ENCODE measurements around the gene OXLD1.
"Not testable (repeated sequence)": the region's sequence is repeated elsewhere in the genome, so short reads cannot be mapped to it uniquely, and the experiment has no call there.

The OXLD1 gene

DNA sequence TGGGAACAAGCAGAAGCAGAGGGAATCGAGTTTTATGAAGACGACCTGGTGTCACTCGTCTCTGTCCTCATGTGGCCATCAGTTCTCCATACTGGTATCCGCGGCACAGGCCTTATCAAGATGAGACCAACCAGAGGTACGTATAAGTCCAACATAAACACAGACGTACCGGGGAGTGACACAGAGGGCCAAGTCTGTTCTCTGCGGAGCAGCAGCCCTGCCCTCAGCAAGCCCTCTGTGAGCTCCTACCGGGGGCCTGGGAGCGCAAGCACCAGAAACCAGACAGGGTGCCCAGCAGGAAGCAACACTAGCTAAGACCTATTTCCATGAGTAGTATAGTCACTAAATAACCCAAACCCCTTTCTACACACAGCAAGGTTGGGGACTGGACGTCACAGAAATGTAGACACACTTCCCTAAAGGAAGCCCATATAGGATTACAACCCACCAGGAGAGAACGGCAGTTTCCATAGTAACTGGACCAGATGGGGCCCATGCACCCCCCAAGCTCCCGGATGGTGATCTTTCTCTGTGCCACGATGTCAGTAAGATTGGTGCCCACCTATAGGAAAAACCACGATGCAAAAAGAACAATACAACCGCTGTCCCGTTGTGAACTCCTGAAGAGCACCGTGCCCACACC is 16.3 kb upstream of the OXLD1 start:
- DNase-seq = no peak

DNA sequence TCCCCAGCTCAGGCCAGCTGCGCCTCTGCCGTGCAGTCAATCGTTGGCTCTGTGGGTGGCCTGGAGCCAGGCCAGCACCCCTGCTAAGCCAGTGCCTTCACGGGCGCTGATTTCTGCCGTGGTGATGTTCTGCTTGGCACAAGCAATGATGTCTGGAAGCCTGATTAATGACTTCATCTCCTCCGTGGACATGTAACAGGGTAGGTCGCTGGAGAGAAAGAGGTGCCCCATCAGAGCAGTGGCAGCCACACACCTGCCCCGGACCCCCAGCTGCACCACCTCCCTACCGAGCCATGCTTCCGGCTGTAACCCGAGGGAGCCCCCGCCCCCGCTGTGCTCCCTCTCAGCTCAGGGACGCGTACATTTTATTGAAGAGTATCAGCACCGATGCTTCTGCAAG is 15.3 kb upstream of the OXLD1 start:
- no peak for DNase-seq

DNA sequence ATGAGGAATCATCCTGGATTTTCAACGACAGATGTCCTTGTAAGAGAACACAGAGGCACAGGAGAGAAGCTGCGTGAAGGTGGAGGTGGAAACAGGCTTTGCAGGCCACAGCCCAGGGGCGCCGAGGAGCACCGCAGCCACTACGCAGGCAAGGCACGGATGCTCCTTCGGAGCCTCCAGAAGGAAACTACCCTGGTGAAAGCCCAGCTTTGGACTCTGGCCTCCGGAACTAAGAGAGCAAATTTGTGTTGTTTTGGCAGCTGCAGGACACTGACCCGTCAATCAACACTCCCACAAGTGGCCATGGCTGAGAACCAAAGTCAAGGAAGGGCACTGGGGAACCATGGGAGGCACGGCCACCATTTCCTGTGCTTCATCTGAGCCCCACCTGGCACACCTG is 13.7 kb upstream of the OXLD1 start:
- DNase-seq = no peak

DNA sequence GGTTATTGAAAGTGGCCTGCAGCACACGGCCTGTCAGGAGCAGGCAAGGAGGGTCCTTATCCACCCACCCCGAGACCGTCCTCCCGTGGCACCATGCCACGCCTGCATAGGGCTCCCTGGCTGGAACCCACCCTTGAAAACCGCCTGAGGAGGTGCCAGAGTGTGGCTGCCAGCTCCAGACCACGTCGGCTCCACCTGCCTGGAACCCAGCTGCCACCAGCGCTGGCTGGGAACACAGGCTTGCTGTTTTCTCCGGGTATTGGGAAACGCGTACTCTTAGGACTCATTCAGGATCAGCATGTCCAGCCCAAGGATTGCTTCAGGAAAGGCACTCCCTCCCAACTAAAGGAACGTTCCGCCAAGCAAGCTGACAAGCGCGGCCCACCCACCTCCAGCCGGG is 10.5 kb upstream of the OXLD1 start:
- no peak for DNase-seq

DNA sequence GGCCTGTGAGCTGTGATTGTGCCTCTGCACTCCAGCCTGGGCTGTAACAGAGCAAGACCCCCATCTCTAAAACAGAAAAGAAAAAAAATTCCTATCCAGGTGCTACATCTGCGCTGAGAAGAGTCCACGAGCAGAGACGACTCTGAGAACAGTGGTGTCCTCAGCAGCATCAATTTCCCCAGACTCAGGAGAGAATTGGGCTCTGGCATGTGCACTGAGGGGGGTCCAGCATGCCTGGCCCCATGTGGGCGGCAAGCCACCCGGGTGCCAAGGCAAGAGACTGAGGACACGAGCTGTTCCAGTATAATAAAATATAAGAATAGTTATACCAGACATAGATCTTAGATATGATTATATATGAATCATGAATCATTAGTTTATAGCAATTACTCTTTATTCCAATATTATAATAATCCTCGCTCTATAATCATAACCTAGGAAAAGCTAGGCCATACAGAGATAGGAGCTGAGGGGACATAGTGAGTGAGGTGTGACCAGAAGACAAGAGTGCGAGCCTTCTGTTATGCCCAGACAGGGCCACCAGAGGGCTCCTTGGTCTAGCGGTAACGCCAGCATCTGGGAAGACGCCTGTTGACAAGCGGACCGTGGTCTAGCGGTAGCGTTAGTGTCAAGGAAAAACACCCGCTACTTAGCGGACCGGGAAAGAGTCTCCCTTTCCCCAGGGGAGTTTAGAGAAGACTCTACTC is 9.3 kb upstream of the OXLD1 start:
- DNase-seq = not testable (repeated sequence)

DNA sequence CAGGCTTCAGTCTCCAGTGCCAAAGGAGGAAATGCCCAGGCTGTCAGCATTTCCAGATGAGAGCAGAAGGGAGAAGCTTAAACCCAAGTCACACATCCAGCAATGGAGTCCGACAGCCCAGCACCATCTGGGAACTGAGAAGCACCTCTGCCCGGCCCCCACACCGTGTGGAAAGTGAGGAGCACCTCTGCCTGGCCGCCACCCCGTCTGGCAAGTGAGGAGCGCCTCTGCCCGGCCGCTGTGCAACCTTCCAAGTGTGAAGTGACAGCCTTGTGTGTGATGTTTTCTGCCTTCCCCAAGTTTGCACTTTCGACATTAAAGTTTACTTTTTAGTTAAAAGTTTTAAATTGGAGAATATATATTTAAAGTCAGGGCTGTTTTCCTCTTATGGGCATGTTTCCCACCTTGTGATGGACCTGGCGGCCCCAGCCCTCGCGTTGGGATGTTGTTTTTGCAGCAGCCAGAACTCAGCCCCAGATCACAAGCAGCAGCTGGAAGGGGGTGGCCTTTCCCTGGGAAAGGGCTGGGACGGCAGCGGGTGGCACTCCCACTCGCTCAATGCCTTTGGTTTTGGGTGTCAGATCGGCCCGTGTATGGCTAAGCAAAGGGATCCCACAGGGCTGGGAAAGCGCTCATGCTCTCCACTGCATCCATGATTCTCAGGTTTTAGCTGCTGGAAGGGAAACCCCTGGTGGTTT is 7.3 kb upstream of the OXLD1 start:
- DNase-seq = no peak

DNA sequence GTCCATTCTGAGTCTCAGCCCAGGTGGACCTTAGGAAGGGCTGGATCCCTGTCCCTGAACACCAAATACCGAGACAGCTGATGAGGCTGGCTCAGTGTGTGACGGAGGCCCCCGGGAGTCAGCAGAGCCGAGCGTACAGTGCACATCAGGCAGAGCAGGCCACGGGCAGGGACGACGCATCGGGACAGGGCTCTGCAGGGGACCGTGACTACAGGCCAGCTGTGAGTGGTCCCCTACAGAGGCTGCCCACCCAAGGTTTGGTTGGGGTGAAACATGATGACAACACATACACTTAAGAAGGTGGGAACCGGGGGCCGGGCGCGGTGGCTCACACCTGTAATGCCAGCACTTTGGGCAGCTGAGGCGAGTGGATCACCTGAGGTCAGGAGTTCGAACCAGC is 6.5 kb upstream of the OXLD1 start:
- no peak for DNase-seq

DNA sequence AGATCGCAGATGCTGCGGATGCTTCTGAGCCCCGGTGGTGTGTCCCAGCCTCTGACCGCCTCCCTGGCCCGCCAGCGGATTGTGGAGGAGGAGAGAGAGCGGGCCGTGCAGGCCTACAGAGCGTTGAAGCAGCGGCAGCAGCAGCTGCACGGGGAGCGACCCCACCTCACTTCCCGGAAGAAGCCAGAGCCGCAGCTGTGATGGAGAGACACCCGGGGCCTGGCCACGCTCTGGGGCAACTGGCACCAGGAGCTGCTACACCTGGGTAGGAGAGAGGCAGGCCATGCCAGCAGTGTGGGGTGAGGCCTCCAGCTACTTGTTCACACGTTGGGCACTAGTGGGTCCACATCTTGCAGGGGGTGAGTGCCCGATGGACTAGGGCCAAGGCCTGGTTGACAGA is 6.1 kb upstream of the OXLD1 start:
- DNase-seq = no peak

DNA sequence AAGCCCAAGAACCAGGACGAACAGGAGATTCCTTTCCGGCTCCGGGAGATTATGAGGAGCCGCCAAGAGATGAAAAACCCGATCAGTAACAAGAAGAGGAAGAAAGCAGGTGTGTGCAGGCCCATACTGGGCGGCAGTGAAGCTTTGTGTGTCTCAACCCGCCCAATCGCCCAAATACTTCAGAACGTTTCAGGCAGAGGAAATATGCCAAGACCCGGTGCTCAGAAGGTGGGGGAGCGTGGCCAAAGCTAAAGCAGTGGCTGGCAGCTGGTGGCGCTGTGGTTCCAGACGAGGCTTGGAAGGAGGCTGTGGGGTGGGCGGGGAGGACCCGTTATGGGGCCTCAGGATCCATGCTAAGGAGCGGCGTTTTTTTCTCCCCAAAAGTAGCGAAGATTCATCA is 1.3 kb upstream of the OXLD1 start:
- no peak for DNase-seq

DNA sequence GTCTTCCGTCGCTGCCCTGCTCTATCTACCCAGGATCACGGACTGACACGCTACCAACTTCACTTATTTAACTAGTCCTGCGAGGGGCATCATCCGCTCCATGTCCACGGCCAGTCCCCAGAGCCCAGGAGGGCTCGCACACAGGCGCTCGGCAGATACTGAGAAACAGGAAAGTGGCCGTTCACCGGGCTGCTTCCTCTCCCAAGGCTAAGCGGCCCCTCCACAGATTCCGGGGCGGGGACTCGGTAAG is 388 bp downstream of the OXLD1 start:
- no peak for DNase-seq

DNA sequence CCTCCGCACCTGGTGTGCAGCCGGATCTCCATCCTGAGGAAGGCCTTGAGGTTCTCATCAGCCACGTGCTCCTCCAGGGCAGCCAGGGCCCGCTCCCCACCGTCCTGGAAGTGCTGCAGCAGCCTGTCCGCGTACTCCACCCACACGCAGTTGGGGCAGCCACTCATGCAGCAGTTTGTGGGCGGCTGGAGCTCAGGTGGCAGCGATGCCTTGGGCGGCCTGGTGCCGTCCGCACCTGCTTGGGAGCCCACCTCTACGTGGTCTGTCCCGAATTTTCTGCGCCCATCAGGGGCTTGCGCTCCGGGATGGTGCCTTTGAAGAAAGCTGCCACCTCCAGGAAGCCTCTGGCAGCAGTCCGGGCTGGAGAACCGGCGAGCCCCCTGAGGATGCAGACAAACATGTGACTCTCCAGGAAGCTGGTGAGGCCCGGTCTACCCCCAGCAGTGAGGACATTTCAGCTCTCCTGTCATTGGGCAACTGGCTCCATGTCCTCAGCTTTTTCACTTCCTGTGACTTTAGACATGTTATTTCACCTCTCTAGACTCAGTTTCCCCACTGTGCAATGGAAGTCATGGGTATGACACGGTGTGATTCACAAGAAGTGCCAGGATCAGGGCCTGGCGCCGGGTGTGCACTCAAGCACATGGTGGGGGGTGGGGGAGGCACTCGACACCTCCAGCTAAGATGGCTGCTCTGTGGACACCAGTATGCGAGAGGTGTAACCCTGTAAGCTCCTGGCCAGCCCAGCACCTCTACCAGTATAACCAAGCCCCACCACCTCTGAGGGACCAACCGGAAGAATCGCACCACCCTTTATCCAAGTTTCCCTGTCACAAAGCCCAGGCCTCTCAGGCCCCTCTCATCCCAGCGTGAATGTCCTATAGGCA is 957 bp downstream of the OXLD1 start:
- DNase-seq = no peak

DNA sequence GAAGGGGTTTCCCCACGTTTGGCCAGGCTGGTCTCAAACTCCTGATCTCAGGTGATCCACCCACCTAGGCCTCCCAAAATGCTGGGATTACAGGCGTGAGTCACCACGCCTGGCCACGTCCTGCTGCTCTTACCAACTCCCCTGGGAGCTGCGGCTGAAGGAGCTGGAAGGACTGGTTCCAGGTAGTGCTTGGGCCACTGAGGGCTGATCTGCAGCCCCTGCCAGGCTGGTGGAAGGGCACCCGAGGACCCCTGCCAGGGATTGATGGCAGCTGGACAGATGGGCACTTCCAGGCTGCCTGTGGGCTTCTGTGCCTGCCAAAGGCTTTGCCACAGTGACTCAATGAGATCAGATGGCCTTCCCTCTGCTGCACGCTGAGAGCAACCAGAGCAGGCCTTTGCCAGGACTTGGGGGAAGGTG is 2.3 kb downstream of the OXLD1 start:
- DNase-seq = no peak

DNA sequence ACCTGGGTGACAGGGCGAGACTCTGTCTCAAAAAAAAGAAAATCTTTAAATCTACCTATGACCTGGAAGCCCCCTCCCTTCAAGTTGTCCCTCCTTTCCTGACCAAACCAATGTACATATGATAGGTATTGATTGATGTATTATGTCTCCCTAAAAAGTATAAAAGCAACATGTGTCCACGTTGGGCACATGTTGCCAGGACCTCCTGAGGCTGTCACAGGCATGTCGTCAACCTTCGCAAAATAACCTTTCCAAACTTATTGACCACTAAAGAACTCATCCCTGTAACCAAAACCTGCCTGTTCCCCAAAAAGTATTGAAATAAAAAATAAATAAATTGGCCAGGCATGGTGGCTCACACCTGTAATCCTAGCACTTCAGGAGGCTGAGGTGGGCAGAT is 4.4 kb downstream of the OXLD1 start:
- no peak for DNase-seq

DNA sequence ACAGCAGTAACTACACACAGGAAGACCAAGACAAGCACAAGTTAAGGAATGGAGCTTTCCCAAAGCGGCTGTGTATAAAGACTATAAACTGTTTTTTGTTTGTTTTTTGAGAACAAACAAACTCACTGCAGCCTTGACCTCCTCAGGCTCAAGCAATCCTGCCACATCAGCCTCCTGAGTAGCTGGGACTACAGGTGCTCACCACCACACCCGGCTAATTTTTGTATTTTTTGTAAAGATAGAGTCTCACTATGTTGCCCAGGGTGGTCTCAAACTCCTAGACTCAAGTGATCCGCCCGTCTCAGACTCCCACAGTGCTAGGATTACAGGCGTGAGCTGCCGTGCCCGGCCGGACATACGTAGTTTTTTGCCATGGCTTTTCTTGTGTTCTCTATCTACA is 6.0 kb downstream of the OXLD1 start:
- DNase-seq = no peak

DNA sequence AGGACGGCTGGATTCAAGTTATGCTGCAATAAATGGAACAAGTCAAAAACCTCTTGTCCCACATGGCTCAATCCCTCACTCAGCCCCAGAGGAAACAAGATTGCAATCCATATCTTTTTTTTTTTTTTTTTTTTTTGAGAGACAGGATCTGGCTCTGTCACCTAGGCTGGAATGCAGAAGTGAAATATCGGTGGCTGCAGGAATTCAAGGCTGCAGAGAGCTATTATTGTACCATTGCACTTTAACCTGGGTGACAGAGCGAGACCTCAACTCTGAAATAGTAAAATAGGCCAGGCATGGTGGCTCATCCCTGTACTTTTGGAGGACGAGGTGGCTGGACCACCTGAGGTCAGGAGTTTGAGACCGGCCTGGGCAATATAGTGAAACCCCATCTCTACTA is 7.4 kb downstream of the OXLD1 start:
- no peak for DNase-seq

DNA sequence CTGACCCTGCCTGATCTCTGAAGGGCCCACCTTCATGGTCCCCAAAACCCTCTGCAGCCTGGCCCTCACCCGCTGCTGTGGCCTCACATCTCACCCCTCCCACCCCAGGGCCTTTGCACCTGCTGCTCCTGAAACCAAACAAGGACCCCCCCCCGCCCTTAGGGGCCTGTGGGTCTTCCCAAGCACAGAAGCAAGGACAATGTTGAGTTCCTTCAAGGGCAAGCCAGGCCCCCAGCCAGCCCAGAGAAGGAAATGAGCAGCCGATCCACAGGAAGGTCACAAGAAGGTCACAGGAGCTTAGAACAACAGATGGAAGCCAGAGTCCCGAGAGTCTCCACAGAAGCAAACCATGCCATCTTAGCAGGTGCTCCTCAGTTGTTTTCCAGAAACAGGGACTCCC is 9.6 kb downstream of the OXLD1 start:
- no peak for DNase-seq

DNA sequence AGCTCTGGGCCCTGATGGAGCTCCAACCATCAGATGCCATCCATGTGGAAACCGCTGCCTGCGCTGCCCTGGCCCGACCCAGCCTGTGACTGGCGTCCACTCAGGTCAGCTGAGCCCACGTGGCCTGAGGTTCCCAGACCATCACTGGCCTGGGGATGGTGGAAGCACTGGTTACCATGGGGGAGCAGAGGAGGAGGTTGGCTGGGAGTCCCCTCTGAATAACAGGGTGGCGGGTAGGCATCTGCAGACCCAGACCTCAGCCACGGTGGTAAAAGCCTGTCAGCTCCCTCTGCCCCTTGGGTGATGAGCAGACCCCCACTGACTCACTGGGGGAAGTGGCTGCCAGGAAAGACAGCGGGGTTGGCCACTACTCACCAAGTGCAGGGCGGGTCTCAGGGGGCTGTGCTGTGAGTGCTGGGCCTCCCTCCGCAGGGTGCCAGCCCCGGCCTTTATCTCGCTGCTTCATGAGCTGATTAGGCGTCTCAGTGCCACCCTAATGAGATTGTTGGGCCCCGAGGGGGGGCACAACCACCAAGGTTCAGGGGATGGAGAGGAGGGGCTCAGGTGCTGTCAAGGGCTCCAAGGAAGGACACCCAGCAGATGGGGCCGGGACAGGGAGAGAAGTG is 10.2 kb downstream of the OXLD1 start, which contains the start of gene PDE6G:
Gene PDE6G, minus strand, starts transcription at position 425 of the 626 bp plus-strand sequence. CDS start 3,237 bp downstream, outside the sequence.
- DNase-seq = peak; percentile 21

DNA sequence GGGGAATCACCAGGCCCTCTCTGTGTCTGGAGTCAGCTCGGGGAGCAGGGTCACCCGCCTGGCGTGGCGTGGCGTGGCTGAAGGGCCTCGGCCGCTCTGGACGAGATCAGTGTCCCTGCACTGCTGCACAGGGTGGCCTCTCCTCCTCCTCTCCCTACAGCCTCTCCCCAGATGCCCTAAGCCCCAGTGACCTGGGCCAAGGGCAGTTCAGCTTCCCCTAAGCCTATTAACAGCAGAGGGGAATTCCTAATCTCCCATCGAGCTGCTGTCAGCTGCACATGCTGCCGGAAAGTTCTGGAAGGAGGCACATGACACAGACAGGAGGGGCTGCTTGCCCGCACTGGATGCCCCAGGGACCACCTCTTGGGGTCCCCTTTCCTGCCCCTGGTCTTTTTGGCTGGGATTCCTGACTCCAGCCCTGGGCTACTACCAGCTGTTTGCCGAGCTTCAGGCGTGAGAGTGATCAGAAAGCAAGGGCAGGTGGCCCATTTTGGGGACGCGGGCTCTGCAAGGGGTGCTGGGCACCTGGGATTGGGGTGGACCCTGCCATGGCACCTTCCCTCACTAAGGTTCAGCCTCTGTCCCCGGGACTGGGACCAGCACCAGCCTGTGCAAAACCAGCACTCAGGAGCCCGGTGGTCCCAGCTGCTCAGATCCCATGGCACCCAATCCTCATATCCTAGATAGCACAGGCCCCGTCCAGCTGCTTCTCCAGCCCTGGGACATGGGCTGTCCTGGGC is 10.9 kb downstream of the OXLD1 start:
- DNase-seq = no peak

DNA sequence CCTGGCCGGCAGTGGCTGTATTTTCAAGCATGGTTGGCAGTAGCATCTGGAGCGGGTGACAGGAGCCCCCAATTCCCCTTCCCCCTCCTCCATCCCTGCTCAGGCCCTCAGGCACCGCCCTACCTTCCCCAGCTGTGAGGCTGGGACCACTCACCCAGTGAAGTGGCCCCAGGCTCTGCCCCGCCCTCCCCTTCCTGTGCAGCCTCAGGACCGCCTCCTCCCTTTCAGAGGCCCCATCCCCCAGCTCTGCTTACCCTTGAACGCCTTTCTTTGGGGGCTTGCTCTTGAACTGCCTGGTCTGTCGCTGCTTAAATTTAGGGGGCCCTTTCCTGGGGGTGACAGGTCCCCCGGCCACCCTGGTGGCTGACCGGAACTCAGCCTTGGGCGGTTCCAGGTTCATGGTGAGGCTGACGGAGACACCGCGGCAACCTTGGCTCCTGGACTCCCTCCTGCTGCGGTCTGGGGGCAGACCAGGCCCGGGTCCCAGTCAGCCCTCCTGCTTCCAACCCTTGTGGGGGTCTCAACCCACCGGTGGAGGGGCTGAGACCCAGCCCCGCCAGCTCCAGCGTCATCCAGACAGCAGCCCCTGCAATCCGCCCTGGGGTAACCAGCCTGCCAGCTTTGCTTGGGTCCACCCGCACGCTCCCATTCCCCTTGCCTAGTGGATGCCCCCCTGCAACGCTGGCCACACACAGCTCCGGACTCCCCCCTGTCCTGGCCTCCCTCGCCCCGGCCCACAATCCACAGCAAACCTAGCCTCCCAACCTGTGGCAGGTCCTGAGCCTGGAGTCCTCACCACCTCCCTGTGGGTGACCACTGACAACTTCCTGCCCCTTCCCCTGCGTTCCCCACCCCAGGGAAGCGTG is 13.3 kb downstream of the OXLD1 start:
- no peak for DNase-seq

DNA sequence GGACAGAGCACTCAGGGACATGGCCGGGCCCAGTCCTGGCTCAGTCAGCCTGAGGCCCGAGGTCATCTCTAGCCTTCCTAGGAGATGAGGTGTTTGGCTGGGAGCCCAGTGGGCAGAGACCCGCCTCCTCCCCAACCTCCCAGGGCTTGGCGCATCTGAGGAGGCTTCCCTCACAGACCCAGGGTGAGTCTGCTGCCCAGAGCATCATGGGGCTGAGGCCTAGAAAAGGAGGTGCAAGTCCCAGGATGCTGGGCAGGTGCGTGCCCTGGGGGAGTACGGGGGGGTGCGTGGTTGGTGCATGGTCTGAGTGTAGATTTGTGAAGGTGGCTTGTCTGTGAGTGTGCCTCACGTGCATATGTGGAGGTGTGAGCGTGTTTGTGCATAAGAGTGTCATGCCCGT is 14.7 kb downstream of the OXLD1 start:
- DNase-seq = no peak

DNA sequence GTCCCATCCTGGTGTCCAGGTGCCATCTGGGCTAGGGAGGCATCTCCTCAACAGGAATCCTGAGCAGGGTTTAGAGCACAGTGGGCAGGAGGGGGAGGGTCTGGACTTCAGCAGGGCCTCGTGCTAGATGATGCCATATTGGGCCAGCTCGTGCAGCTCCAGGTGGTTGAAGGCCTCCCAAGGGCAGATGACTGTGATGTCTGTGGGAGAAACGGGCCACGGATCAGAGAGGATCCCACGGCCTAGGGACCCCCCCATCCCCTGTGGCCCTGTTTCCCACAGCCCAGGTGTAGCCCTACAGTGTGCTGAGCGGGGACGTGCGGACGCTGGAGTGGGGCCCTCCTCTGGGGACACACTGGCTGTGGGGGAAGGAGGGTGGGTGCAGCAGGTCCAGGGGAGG is 15.5 kb downstream of the OXLD1 start:
- DNase-seq = no peak

Measured in right forelimb (tissue), 1 donor.